Natural killer cell (primary cell): ENCODE results near the gene HOXA7. TPM values are rescaled to one million over a fixed set of nuclear protein-coding genes. Genes with fewer than 3 reads are reported as not detected.

ENCODE experiments used
- ATAC-seq, 3 donors: fragments of 150-1000 bp in 2 of 3; fragments of 200-7000 bp in 1 of 3; cut with Tn5 transposase; 1 replicate in 1 of 3; 2 replicates in 2 of 3; pipeline ENCODE4 v1.10.0; 2021; ENCODE audit warnings: mild to moderate bottlenecking in 2 of 3, moderate library complexity in 2 of 3
- DNase-seq, 2 donors: peaks; one replicate each; pipeline versions ENCODE4 v3.0.0 to v3.0.0-alpha.2; 2013 to 2021; ENCODE audit warnings: mixed read lengths in 1 of 2
- H3K27ac ChIP-seq: one replicate; pipeline ENCODE4 v1.5.1; 2013; ENCODE audit warnings: mild to moderate bottlenecking, low read length
- H3K27me3 ChIP-seq: one replicate; pipeline ENCODE4 v1.6.1; 2013; ENCODE audit warnings: low read length; ENCODE audit not compliant: control insufficient read depth, insufficient read depth
- H3K36me3 ChIP-seq: one replicate; pipeline ENCODE4 v1.6.1; 2013; ENCODE audit warnings: low read length; ENCODE audit not compliant: control insufficient read depth, insufficient read depth
- H3K4me1 ChIP-seq: one replicate; pipeline ENCODE4 v1.6.1; 2013; ENCODE audit warnings: low read length; ENCODE audit not compliant: control insufficient read depth, insufficient read depth
- H3K4me3 ChIP-seq: one replicate; pipeline ENCODE4 v1.5.1; 2013; ENCODE audit warnings: low read length
- H3K9me3 ChIP-seq: one replicate; pipeline ENCODE4 v1.6.1; 2013; ENCODE audit warnings: low read length; ENCODE audit not compliant: control insufficient read depth, insufficient read depth
- H3K27ac Mint-ChIP-seq, 2 donors: one replicate each; pipeline ENCODE4 v1.8.0; 2022; ENCODE audit warnings: mild to moderate bottlenecking in 2 of 2, mixed read lengths in 2 of 2, moderate library complexity in 1 of 2
- H3K27me3 Mint-ChIP-seq, 2 donors: one replicate each; pipeline ENCODE4 v1.8.0; 2022; ENCODE audit warnings: low read depth in 2 of 2, mixed read lengths in 2 of 2
- H3K36me3 Mint-ChIP-seq: one replicate; pipeline ENCODE4 v1.8.0; 2022; ENCODE audit warnings: mixed read lengths
- H3K4me1 Mint-ChIP-seq, 2 donors: one replicate each; pipeline ENCODE4 v1.8.0; 2022; ENCODE audit warnings: mixed read lengths in 2 of 2
- H3K4me3 Mint-ChIP-seq: one replicate; pipeline ENCODE4 v1.8.0; 2022; ENCODE audit warnings: mild to moderate bottlenecking, moderate library complexity, mixed read lengths
- H3K9me3 Mint-ChIP-seq, 2 donors: one replicate each; pipeline ENCODE4 v1.8.0; 2022; ENCODE audit warnings: mixed read lengths in 2 of 2
- WGBS: methylation state at CpG from one replicate; pipeline ENCODE4 v1.1.7; 2013; ENCODE audit warnings: missing lambda C conversion rate; ENCODE audit not compliant: insufficient coverage; 5-methylcytosine and 5-hydroxymethylcytosine counted together
- intact Hi-C: fragments of 100-400 bp; cut with micrococcal nuclease; formaldehyde crosslinking; loops from one replicate; pipeline ENCODE4 v1.14.2; 2022
- total RNA-seq, 4 donors: library from RNA; stranded (reverse); fragments of 120-200 nt in 1 of 4; gene quantifications; one replicate each; pipeline versions ENCODE4 v1.2.3 to v1.2.4, GENCODE V29; 2013 to 2022
- TF ChIP-seq, protein P1 (sequence below): fragments of 200-600 bp; IDR thresholded peaks from one replicate; pipeline ENCODE4 v1.8.0; 2022; ENCODE audit warnings: antibody characterized with exemption

Gene HOXA7
- total RNA-seq, 3 donors from 2014 or later (not counting 1 experiment from before 2014, with no cell fraction given) = not detected

DNA sequence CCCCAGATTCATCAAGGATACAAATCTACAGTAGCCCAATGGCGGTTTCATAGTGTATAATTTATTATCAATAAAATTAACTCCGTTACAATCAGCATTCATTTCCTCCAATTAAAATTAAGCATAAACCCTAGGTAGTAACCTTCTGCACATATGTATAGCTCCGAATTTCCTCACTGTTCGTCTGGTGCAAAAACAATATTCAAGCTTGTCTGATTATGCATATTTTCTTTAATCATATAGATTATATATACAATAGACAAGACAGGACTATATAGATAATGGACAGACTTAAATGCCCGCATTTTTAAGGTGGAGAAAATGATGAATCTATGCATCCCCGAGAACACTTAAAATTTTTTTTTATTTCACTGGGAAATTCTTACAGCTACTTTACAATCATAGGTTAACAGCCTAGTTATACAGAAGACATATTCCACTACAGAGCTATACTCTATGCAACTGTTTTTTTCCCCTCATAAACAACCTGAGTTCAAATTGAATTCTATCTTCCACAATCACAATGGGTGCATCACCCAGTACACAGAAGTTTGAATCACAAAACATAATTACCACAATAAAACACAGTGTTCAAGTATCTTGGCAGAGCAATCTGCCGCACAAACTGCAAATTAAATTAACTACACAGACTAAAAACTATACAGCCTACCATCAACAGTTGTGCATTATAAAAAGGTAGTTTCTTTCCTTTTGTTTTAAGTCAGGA, 6.2 kb upstream of the HOXA7 start:
- no peak overlapping the region for H3K4me3 ChIP-seq
- no peaks in the 10 kb centered on the region for H3K36me3 ChIP-seq
- Mint-ChIP-seq H3K27ac (no peak overlapping the region), H3K27me3 (peaks cover 73 to 75% of the 10 kb centered on the region in 2 donors), H3K4me3 (peak overlapping the region; percentile 22), H3K4me1 (peaks cover 29 to 63% of the 10 kb centered on the region in 2 donors), H3K36me3 (no peaks in the 10 kb centered on the region), H3K9me3 (no peaks in the 10 kb centered on the region)
- ATAC-seq = no peak
- H3K9me3 ChIP-seq = no peaks in the 10 kb centered on the region
- 61% methylated on average over 4 of the region's 7 CpGs for WGBS
- intact Hi-C loops = loop anchor here (5.0 to 10.0 kb wide), 2 partner anchors 82 to 965 kb away; partner anchors contain the start of gene EVX1
- H3K27ac ChIP-seq = no peak overlapping the region
- peaks cover 68% of the 10 kb centered on the region for H3K4me1 ChIP-seq
- TF ChIP-seq, protein P1, sequence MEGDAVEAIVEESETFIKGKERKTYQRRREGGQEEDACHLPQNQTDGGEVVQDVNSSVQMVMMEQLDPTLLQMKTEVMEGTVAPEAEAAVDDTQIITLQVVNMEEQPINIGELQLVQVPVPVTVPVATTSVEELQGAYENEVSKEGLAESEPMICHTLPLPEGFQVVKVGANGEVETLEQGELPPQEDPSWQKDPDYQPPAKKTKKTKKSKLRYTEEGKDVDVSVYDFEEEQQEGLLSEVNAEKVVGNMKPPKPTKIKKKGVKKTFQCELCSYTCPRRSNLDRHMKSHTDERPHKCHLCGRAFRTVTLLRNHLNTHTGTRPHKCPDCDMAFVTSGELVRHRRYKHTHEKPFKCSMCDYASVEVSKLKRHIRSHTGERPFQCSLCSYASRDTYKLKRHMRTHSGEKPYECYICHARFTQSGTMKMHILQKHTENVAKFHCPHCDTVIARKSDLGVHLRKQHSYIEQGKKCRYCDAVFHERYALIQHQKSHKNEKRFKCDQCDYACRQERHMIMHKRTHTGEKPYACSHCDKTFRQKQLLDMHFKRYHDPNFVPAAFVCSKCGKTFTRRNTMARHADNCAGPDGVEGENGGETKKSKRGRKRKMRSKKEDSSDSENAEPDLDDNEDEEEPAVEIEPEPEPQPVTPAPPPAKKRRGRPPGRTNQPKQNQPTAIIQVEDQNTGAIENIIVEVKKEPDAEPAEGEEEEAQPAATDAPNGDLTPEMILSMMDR = no peak
- DNase-seq = no peak
- H3K27me3 ChIP-seq = peaks cover 71% of the 10 kb centered on the region

DNA sequence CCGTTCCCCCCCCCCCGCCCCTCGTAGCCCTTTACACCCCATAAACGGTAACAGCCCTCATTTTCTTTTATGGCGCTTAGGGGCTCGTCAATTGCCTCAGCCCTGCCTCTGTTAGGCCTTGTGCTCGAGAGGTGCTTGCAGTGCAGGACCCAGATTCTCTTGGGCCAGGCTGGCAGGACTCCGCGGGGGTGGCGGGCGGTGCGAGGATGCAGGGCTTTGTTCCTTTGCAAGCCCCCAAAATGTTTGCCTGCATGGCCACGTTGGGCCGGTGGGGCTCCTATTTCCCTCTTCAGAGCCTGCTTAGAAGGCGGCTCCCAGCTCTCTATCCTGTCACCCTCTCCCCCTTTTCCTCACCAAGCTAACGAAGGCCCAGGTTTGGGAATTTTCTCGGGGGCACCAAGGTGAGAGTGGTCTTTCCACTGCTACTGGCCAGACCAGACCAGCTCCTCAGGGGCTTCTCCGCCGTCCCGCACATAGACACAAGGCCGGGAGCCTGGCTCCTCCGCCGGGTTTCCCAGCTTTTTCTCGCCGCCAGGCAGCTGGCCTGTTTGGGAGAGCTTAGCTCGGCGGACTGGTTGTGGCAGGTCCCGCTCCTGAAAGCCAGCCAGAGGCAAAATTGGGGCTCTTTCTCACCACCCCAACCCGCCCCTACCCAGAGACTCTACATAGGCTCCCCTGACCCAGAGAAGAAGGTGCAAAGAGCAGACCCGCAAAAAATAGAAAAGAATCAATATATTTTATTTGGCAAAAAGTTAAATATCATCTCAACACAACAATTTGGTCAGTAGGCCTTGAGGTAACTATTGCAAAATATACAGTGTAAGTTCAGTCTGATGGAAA, 5.5 kb upstream of the HOXA7 start:
- intact Hi-C loops = loop anchor here (1.0 to 10.0 kb wide), 7 partner anchors 11 to 965 kb away; partner anchors contain the start of gene EVX1
- H3K4me1 Mint-ChIP-seq = peaks cover 26 to 57% of the 10 kb centered on the region in 2 donors
- peaks cover 67% of the 10 kb centered on the region for H3K4me1 ChIP-seq
- H3K27me3 Mint-ChIP-seq = peaks cover 69 to 75% of the 10 kb centered on the region in 2 donors
- peaks cover 71% of the 10 kb centered on the region for H3K27me3 ChIP-seq
- ATAC-seq (no peak), DNase-seq (peak in 1 of 2 donors; percentile 15)
- no peaks in the 10 kb centered on the region for H3K36me3 ChIP-seq
- no peaks in the 10 kb centered on the region for H3K36me3 Mint-ChIP-seq
- no peaks in the 10 kb centered on the region for H3K9me3 Mint-ChIP-seq
- TF ChIP-seq, protein P1 = no peak
- WGBS = 44% methylated on average over 26 of the region's 30 CpGs
- no peak overlapping the region for H3K4me3 ChIP-seq
- H3K9me3 ChIP-seq = no peaks in the 10 kb centered on the region
- no peak overlapping the region for H3K27ac Mint-ChIP-seq
- no peak overlapping the region for H3K27ac ChIP-seq
- peak overlapping the region; percentile 35 for H3K4me3 Mint-ChIP-seq

DNA sequence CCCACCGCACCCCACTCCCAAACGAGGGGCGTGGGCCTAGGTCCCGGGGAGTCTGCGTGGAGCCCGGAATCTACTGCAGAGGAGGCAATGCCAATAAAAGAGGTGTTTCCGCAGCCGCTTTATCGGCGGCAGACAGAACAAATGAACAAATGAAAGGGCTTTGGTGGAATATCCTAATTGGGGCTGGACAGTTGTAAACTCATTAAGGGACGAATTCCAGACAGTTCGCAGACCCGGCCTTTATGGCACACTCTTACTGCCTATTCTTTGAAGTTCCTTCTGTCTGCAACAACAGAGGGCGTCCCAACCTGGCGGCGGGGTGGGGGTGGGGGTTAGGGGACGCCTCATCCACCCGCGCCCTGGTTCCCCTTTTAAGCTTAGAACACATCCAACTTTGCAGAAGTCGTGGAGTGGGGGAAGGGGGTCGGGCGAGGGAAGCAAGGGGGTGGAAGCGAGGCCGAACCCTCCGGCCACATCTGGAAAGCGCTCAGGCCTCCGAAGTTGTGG, 4.8 kb upstream of the HOXA7 start:
- no peak overlapping the region for H3K27ac ChIP-seq
- Mint-ChIP-seq H3K36me3 (no peaks in the 10 kb centered on the region), H3K4me1 (peaks cover 23 to 55% of the 10 kb centered on the region in 2 donors), H3K9me3 (no peaks in the 10 kb centered on the region), H3K27ac (peak overlapping the region in 1 of 2 donors; percentile 65), H3K4me3 (peak overlapping the region; percentile 80), H3K27me3 (peaks cover 66 to 73% of the 10 kb centered on the region in 2 donors)
- peaks cover 68% of the 10 kb centered on the region for H3K27me3 ChIP-seq
- 4% methylated on average over 25 of the region's 27 CpGs for WGBS
- no peaks in the 10 kb centered on the region for H3K36me3 ChIP-seq
- no peaks in the 10 kb centered on the region for H3K9me3 ChIP-seq
- DNase-seq (no peak), ATAC-seq (peak in 2 of 3 donors; percentile 1 to 33)
- intact Hi-C loops = loop anchor here (1.0 to 10.0 kb wide), 7 partner anchors 10 to 964 kb away; partner anchors contain the start of gene EVX1
- peak overlapping the region; percentile 67 for H3K4me3 ChIP-seq
- TF ChIP-seq, protein P1 = peak; percentile 50
- H3K4me1 ChIP-seq = peaks cover 64% of the 10 kb centered on the region
